GM23338 (cell line): Measurements from ENCODE around the gene KRAS.

Experiments
- CREB1 ChIP-seq: fragments of 250-450 bp; sonication (Bioruptor Pico); IDR thresholded peaks from 2 replicates; pipeline ENCODE4 v1.5.0; 2020; ENCODE audit warnings: low read depth, mild to moderate bottlenecking, moderate library complexity
- EZH2 ChIP-seq: fragments of 200-600 bp; sonication (generic); IDR thresholded peaks from one replicate; pipeline ENCODE4 v1.8.0; 2017; ENCODE audit warnings: antibody characterized with exemption, mild to moderate bottlenecking, low read depth; ENCODE audit not compliant: unreplicated experiment
- EZH2phosphoT487 ChIP-seq: fragments of 200-600 bp; sonication (generic); IDR thresholded peaks from one replicate; pipeline ENCODE4 v1.8.1; 2018; ENCODE audit warnings: antibody characterized with exemption; ENCODE audit not compliant: unreplicated experiment
- JUNB ChIP-seq: IDR thresholded peaks from one replicate; pipeline ENCODE4 v1.6.1; 2016; ENCODE audit warnings: antibody characterized with exemption; ENCODE audit not compliant: unreplicated experiment
- NANOG ChIP-seq: IDR thresholded peaks from 2 replicates; pipeline ENCODE4 v1.6.1; 2016; ENCODE audit warnings: antibody characterized with exemption, borderline replicate concordance
- POLR2AphosphoS5 ChIP-seq: IDR thresholded peaks from 2 replicates; pipeline ENCODE4 v1.6.1; 2016; ENCODE audit warnings: antibody characterized with exemption, low read depth
- STAT1 ChIP-seq: IDR thresholded peaks from one replicate; pipeline ENCODE4 v1.6.1; 2016; ENCODE audit warnings: antibody characterized with exemption; ENCODE audit not compliant: unreplicated experiment
- ZNF114 ChIP-seq: fragments of 250-450 bp; sonication (Bioruptor Pico); IDR thresholded peaks from 2 replicates; pipeline ENCODE4 v1.5.0; 2020; ENCODE audit warnings: mild to moderate bottlenecking, moderate library complexity
- TF ChIP-seq, protein P1 (sequence below), 2 experiments: fragments of 200-600 bp in 1 of 2; sonication (generic) in 1 of 2; conservative IDR thresholded peaks; 2 replicates each; pipeline versions ENCODE4 v1.5.1 to v1.6.1; 2016 to 2017; ENCODE audit warnings: antibody characterized with exemption in 2 of 2, low read depth in 2 of 2, mild to moderate bottlenecking in 2 of 2, moderate library complexity in 1 of 2
- TF ChIP-seq, protein P2 (sequence below): IDR thresholded peaks from one replicate; pipeline ENCODE4 v1.6.1; 2018; ENCODE audit warnings: antibody characterized with exemption; ENCODE audit not compliant: unreplicated experiment
- TF ChIP-seq, protein P3 (sequence below): IDR thresholded peaks from 2 replicates; pipeline ENCODE4 v1.6.1; 2016; ENCODE audit warnings: antibody characterized with exemption

DNA sequence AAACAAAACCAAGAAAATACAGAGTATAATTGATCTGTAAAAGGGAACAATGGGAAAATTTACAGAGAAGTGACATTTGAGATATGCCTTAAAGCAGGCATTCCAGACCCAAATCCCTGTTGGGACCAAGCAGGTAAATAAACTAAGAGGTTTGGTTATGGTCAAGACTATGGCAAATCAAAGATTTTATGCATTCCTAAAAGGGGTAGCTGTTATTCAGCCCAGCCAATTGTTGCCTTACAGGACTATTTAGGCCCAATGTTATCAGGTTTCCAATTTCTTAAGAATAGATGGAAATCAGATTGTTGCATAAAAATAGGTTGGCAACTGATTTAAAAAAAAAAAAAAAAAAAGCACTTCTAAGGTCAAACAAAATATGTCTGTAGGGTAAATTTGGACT is 61.1 kb downstream of the KRAS start:
- TF ChIP-seq, protein P1, sequence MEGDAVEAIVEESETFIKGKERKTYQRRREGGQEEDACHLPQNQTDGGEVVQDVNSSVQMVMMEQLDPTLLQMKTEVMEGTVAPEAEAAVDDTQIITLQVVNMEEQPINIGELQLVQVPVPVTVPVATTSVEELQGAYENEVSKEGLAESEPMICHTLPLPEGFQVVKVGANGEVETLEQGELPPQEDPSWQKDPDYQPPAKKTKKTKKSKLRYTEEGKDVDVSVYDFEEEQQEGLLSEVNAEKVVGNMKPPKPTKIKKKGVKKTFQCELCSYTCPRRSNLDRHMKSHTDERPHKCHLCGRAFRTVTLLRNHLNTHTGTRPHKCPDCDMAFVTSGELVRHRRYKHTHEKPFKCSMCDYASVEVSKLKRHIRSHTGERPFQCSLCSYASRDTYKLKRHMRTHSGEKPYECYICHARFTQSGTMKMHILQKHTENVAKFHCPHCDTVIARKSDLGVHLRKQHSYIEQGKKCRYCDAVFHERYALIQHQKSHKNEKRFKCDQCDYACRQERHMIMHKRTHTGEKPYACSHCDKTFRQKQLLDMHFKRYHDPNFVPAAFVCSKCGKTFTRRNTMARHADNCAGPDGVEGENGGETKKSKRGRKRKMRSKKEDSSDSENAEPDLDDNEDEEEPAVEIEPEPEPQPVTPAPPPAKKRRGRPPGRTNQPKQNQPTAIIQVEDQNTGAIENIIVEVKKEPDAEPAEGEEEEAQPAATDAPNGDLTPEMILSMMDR (conservative IDR thresholded peaks at IDR 0.05; ENCODE audit: low read depth in 2 of 2) = no peak
- TF ChIP-seq EZH2 (no peak), POLR2AphosphoS5 (no peak), JUNB (no peak), CREB1 (no peak), STAT1 (no peak), EZH2phosphoT487 (no peak), NANOG (no peak), ZNF114 (CRISPR knock-in tag) (no peak)
- TF ChIP-seq, protein P2, sequence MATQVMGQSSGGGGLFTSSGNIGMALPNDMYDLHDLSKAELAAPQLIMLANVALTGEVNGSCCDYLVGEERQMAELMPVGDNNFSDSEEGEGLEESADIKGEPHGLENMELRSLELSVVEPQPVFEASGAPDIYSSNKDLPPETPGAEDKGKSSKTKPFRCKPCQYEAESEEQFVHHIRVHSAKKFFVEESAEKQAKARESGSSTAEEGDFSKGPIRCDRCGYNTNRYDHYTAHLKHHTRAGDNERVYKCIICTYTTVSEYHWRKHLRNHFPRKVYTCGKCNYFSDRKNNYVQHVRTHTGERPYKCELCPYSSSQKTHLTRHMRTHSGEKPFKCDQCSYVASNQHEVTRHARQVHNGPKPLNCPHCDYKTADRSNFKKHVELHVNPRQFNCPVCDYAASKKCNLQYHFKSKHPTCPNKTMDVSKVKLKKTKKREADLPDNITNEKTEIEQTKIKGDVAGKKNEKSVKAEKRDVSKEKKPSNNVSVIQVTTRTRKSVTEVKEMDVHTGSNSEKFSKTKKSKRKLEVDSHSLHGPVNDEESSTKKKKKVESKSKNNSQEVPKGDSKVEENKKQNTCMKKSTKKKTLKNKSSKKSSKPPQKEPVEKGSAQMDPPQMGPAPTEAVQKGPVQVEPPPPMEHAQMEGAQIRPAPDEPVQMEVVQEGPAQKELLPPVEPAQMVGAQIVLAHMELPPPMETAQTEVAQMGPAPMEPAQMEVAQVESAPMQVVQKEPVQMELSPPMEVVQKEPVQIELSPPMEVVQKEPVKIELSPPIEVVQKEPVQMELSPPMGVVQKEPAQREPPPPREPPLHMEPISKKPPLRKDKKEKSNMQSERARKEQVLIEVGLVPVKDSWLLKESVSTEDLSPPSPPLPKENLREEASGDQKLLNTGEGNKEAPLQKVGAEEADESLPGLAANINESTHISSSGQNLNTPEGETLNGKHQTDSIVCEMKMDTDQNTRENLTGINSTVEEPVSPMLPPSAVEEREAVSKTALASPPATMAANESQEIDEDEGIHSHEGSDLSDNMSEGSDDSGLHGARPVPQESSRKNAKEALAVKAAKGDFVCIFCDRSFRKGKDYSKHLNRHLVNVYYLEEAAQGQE = no peak
- TF ChIP-seq, protein P3, sequence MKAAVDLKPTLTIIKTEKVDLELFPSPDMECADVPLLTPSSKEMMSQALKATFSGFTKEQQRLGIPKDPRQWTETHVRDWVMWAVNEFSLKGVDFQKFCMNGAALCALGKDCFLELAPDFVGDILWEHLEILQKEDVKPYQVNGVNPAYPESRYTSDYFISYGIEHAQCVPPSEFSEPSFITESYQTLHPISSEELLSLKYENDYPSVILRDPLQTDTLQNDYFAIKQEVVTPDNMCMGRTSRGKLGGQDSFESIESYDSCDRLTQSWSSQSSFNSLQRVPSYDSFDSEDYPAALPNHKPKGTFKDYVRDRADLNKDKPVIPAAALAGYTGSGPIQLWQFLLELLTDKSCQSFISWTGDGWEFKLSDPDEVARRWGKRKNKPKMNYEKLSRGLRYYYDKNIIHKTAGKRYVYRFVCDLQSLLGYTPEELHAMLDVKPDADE = no peak
